Panc1 (cell line): ENCODE results near the gene EDAR. TPM values are rescaled to one million over a fixed set of nuclear protein-coding genes. Genes with fewer than 3 reads are reported as not detected.

Experiments
- ATAC-seq: fragments of 200-7000 bp; cut with Tn5 transposase; 2 replicates; pipeline ENCODE4 v1.9.1; 2020; ENCODE audit warnings: mild to moderate bottlenecking, moderate library complexity
- BruUV-seq: library from RNA; stranded (reverse); fragments of 400-500 nt; replicated peaks from 2 replicates; lab custom pipeline; 2021; lab: Mats Ljungman, UMichigan
- CTCF ChIA-PET: fragments of 300-600 bp; sonication (Branson Sonifier 250); formaldehyde crosslinking; loops from one replicate; lab custom pipeline; 2022; ENCODE audit warnings: antibody characterized with exemption; lab: Charles Lee
- POLR2A ChIA-PET: fragments of 300-600 bp; sonication (Branson Sonifier 250); formaldehyde crosslinking; loops from one replicate; lab custom pipeline; 2022; ENCODE audit warnings: antibody characterized with exemption; lab: Charles Lee
- DNase-seq: peaks from one replicate; pipeline ENCODE4 v3.0.0-alpha.2; 2010; ENCODE audit warnings: low read depth, low spot score
- H3K27ac ChIP-seq: 2 replicates; pipeline ENCODE4 v1.5.1; 2011; ENCODE audit warnings: mild to moderate bottlenecking, low read length, inconsistent platforms
- H3K27me3 ChIP-seq: fragments of 200-500 bp; sonication (Bioruptor generic); 2 replicates; pipeline ENCODE4 v1.6.0; 2014; ENCODE audit warnings: low read length, inconsistent platforms; ENCODE audit not compliant: control insufficient read depth, insufficient read depth
- H3K36me3 ChIP-seq: fragments of 200-500 bp; sonication (Bioruptor generic); 2 replicates; pipeline ENCODE4 v1.5.1; 2014; ENCODE audit warnings: inconsistent platforms, mild to moderate bottlenecking, low read length, moderate library complexity; ENCODE audit not compliant: control insufficient read depth, insufficient read depth
- H3K4me1 ChIP-seq: 2 replicates; pipeline ENCODE4 v1.5.1; 2011; ENCODE audit warnings: inconsistent platforms, mild to moderate bottlenecking, low read length, moderate library complexity; ENCODE audit not compliant: control insufficient read depth, insufficient read depth
- H3K4me3 ChIP-seq, 2 experiments: 2 replicates each; pipeline ENCODE4 v1.5.1; 2011 to 2012; ENCODE audit warnings: low read depth in 2 of 2, low read length in 2 of 2, mild to moderate bottlenecking in 2 of 2, inconsistent platforms in 1 of 2, moderate library complexity in 1 of 2
- H3K9me3 ChIP-seq: fragments of 200-500 bp; sonication (Bioruptor generic); 2 replicates; pipeline ENCODE4 v1.5.1; 2014; ENCODE audit warnings: low read depth, mild to moderate bottlenecking, inconsistent platforms, low read length, moderate library complexity; ENCODE audit not compliant: control insufficient read depth, insufficient read depth
- CTCF ChIP-seq: fragments of 450-650 bp; IDR thresholded peaks from 2 replicates; pipeline ENCODE4 v1.5.1; 2017; ENCODE audit warnings: mild to moderate bottlenecking
- POLR2AphosphoS5 ChIP-seq: IDR thresholded peaks from 2 replicates; pipeline ENCODE4 v1.6.1; 2012; ENCODE audit warnings: mild to moderate bottlenecking, low read depth, low read length, moderate library complexity
- REST ChIP-seq, 2 experiments: IDR thresholded peaks; 2 replicates each; pipeline ENCODE4 v1.6.1; 2011 to 2012; ENCODE audit warnings: low read depth in 2 of 2, control low read depth in 1 of 2, low read length in 1 of 2, mild to moderate bottlenecking in 1 of 2, moderate library complexity in 1 of 2; ENCODE audit not compliant: insufficient read depth in 1 of 2
- SIN3A ChIP-seq: IDR thresholded peaks from 2 replicates; pipeline ENCODE4 v1.6.1; 2012; ENCODE audit warnings: low read depth, mild to moderate bottlenecking, low read length, moderate library complexity, borderline replicate concordance; ENCODE audit not compliant: insufficient read depth
- TCF7L2 ChIP-seq: IDR thresholded peaks from 2 replicates; pipeline ENCODE4 v1.6.1; 2011; ENCODE audit warnings: mild to moderate bottlenecking, low read depth, low read length, inconsistent platforms
- in situ Hi-C: cut with HindIII; loops from 2 replicates; pipeline ENCODE4 v1.10.0; 2016; ENCODE audit warnings: low sequenced_read_pairs, low pct_unique_long_range_greater_than_20kb
- intact Hi-C: fragments of 100-400 bp; cut with micrococcal nuclease; formaldehyde crosslinking; loops from one replicate; pipeline ENCODE4 v1.10.0; 2022; ENCODE audit not compliant: unreplicated experiment
- total RNA-seq: library from RNA; stranded (reverse); gene quantifications from one replicate; pipeline ENCODE4 v1.2.1, GENCODE V29; 2021; ENCODE audit not compliant: unreplicated experiment

Gene EDAR
- total RNA-seq, 1 experiment from 2014 or later, result not detected

- H3K36me3 ChIP-seq, result no peaks in the 10 kb centered on the region; the same call in 1 of the 2 replicates
- ATAC-seq (no peak), DNase-seq (no peak)
- no TSS peak for BruUV-seq
- peaks cover 3% of the 10 kb centered on the region; the same call in 1 of the 2 replicates for H3K4me1 ChIP-seq
- ChIA-PET POLR2A (no interaction called here), CTCF (interaction anchor here (0.6 kb wide), 1 partner anchor 689 kb away, joined by 4 read pairs; no protein-coding TSS in a partner anchor)
- H3K9me3 ChIP-seq, result no peaks in the 10 kb centered on the region
- in situ Hi-C loops, result no loop called here
- intact Hi-C loops, result no loop called here
- H3K27me3 ChIP-seq, result no peaks in the 10 kb centered on the region
- H3K27ac ChIP-seq, result no peak overlapping the region
- no peak overlapping the region for H3K4me3 ChIP-seq
- TF ChIP-seq CTCF, result no peak
- no peak for TF ChIP-seq SIN3A
- no peak for TF ChIP-seq POLR2AphosphoS5
- no peak for TF ChIP-seq TCF7L2
- TF ChIP-seq REST (IDR thresholded peaks at IDR 0.05; ENCODE audit: insufficient read depth in 1 of 2, low read depth in 2 of 2, low read length in 1 of 2), result no peak
These were observed 130.1 kb downstream of the EDAR start for GRCh38 chr2:108858894-108859293.

GRCh38 chr2:108855194-108855593 is 133.8 kb downstream of the EDAR start:
- ATAC-seq (0 out of 2 replicates have a peak, but pooled peaks have one; percentile 74), DNase-seq (no peak)
- Histone ChIP-seq H3K36me3 (no peaks in the 10 kb centered on the region; the same call in 1 of the 2 replicates), H3K9me3 (no peaks in the 10 kb centered on the region), H3K4me3 (no peak overlapping the region), H3K27me3 (no peaks in the 10 kb centered on the region), H3K4me1 (peaks cover 3% of the 10 kb centered on the region; the same call in 1 of the 2 replicates), H3K27ac (no peak overlapping the region)
- POLR2A ChIA-PET, result interaction anchor here (0.6 kb wide), 1 partner anchor 27 kb away, joined by 8 read pairs; no protein-coding TSS in a partner anchor
- no peak for TF ChIP-seq POLR2AphosphoS5
- TF ChIP-seq CTCF, result peak; percentile 23; the same call in 1 of the 2 replicates
- no TSS peak for BruUV-seq
- intact Hi-C loops, result no loop called here
- CTCF ChIA-PET, result no interaction called here
- in situ Hi-C loops, result no loop called here
